Measurements from ENCODE around the gene STARD3. TPM values are rescaled to one million over a fixed set of nuclear protein-coding genes. Genes with fewer than 3 reads are reported as not detected.

Gene STARD3
- total and polyA plus RNA-seq, 2 of the 13 experiments (the other 11 are each of a cell fraction or from before 2014, with no cell fraction given): 34.6 to 100 TPM

GRCh38 chr17:39674702-39675389 lies 37.9 kb downstream of the STARD3 start (continued):
- TF ChIP-seq ZNF337 (CRISPR knock-in tag; IDR thresholded peaks at IDR 0.05; ENCODE audit: borderline replicate concordance, low read depth) (no peak), CCAR2 (optimal IDR thresholded peaks at IDR 0.05; ENCODE audit: low read depth, low read length) (no peak), SKI (IDR thresholded peaks at IDR 0.05; ENCODE audit: partially characterized antibody) (no peak), ZNF83 (CRISPR knock-in tag; IDR thresholded peaks at IDR 0.05; ENCODE audit: borderline replicate concordance) (no peak), ZMYM2 (CRISPR knock-in tag; IDR thresholded peaks at IDR 0.05) (no peak), ZNF607 (CRISPR knock-in tag; IDR thresholded peaks at IDR 0.05; ENCODE audit: borderline replicate concordance) (no peak), ZFX (CRISPR knock-in tag; IDR thresholded peaks at IDR 0.05; ENCODE audit: low read depth) (peak; percentile 89), MYPOP (CRISPR knock-in tag; IDR thresholded peaks at IDR 0.05) (no peak; the same call in 1 of the 2 replicates), CENPBD1 (CRISPR knock-in tag; IDR thresholded peaks at IDR 0.05; ENCODE audit: borderline replicate concordance, low read depth) (no peak), ZBTB14 (CRISPR knock-in tag; IDR thresholded peaks at IDR 0.05) (no peak), GPBP1L1 (CRISPR knock-in tag; IDR thresholded peaks at IDR 0.05) (no peak), ZNF770 (CRISPR knock-in tag; IDR thresholded peaks at IDR 0.05) (no peak), MXD4 (CRISPR knock-in tag; IDR thresholded peaks at IDR 0.05) (no peak; the same call in 1 of the 2 replicates), MEIS1 (CRISPR knock-in tag; IDR thresholded peaks at IDR 0.05; ENCODE audit: borderline replicate concordance) (peak; percentile 63; the same call in 1 of the 2 replicates), ZNF431 (CRISPR knock-in tag; IDR thresholded peaks at IDR 0.05; ENCODE audit: borderline replicate concordance, low read depth) (no peak), ZNF235 (CRISPR knock-in tag; IDR thresholded peaks at IDR 0.05; ENCODE audit: borderline replicate concordance) (no peak), GZF1 (CRISPR knock-in tag; IDR thresholded peaks at IDR 0.05) (no peak), ZNF546 (CRISPR knock-in tag; conservative IDR thresholded peaks at IDR 0.05) (0 out of 2 replicates have a peak, but pooled peaks have one; percentile 75), HIVEP1 (CRISPR knock-in tag; IDR thresholded peaks at IDR 0.05) (no peak), ZSCAN5A (CRISPR knock-in tag; IDR thresholded peaks at IDR 0.05; ENCODE audit: borderline replicate concordance) (no peak), HCFC1 (IDR thresholded peaks at IDR 0.05; ENCODE audit: low read depth, low read length) (no peak), MEF2D (CRISPR knock-in tag; IDR thresholded peaks at IDR 0.05) (peak; percentile 74; the same call in 1 of the 2 replicates)

Data from HepG2 (cell line).